ENCODE results near the gene ZNF474. TPM values are rescaled to one million over a fixed set of nuclear protein-coding genes. Genes with fewer than 3 reads are reported as not detected.
A peak's percentile ranks its signal among the peaks of the same experiment; 100 is the strongest.

Gene ZNF474
- polyA plus RNA-seq, 1 donor: 0.64 TPM

GRCh38 chr5:122180146-122180712, 50.9 kb downstream of the ZNF474 start:
- Histone ChIP-seq H3K27ac (ENCODE audit: low read length) (no peak overlapping the region), H3K36me3 (ENCODE audit: control insufficient read depth, insufficient read depth, low read length) (no peaks in the 10 kb centered on the region), H3K9me3 (ENCODE audit: control insufficient read depth, low read depth, low read length) (no peaks in the 10 kb centered on the region), H3K4me3 (ENCODE audit: low read length) (no peak overlapping the region), H3K4me1 (ENCODE audit: control insufficient read depth, insufficient read depth, low read length) (no peaks in the 10 kb centered on the region), H3K27me3 (ENCODE audit: control insufficient read depth, insufficient read depth, low read length) (no peaks in the 10 kb centered on the region)
- DNase-seq: no peak
- WGBS (ENCODE audit: insufficient coverage, low lambda C conversion rate): no CpG with 5 or more reads among the region's 6 CpGs

- Histone ChIP-seq H3K36me3 (ENCODE audit: control insufficient read depth, insufficient read depth, low read length) (no peaks in the 10 kb centered on the region), H3K27me3 (ENCODE audit: control insufficient read depth, insufficient read depth, low read length) (no peaks in the 10 kb centered on the region), H3K9me3 (ENCODE audit: control insufficient read depth, low read depth, low read length) (no peaks in the 10 kb centered on the region), H3K27ac (ENCODE audit: low read length) (no peak overlapping the region), H3K4me1 (ENCODE audit: control insufficient read depth, insufficient read depth, low read length) (no peaks in the 10 kb centered on the region), H3K4me3 (ENCODE audit: low read length) (no peak overlapping the region)
- no peak for DNase-seq
- WGBS (ENCODE audit: insufficient coverage, low lambda C conversion rate): 100% methylated on average over 1 of the region's 2 CpGs
These were observed 51.7 kb downstream of the ZNF474 start for GRCh38 chr5:122180863-122181548.

- no peak overlapping the region for H3K4me3 ChIP-seq (ENCODE audit: low read length)
- no peak overlapping the region for H3K27ac ChIP-seq (ENCODE audit: low read length)
- H3K4me1 ChIP-seq (ENCODE audit: control insufficient read depth, insufficient read depth, low read length): no peaks in the 10 kb centered on the region
- no peak for DNase-seq
- H3K36me3 ChIP-seq (ENCODE audit: control insufficient read depth, insufficient read depth, low read length): no peaks in the 10 kb centered on the region
- H3K9me3 ChIP-seq (ENCODE audit: control insufficient read depth, low read depth, low read length): no peaks in the 10 kb centered on the region
- no peaks in the 10 kb centered on the region for H3K27me3 ChIP-seq (ENCODE audit: control insufficient read depth, insufficient read depth, low read length)
- WGBS (ENCODE audit: insufficient coverage, low lambda C conversion rate): no CpG with 5 or more reads among the region's 2 CpGs
These were observed 52.5 kb downstream of the ZNF474 start for GRCh38 chr5:122181863-122182262.

- 85% methylated on average over 3 of the region's 7 CpGs for WGBS (ENCODE audit: insufficient coverage, low lambda C conversion rate)
- H3K4me1 ChIP-seq (ENCODE audit: control insufficient read depth, insufficient read depth, low read length): no peaks in the 10 kb centered on the region
- no peaks in the 10 kb centered on the region for H3K36me3 ChIP-seq (ENCODE audit: control insufficient read depth, insufficient read depth, low read length)
- no peaks in the 10 kb centered on the region for H3K27me3 ChIP-seq (ENCODE audit: control insufficient read depth, insufficient read depth, low read length)
- no peaks in the 10 kb centered on the region for H3K9me3 ChIP-seq (ENCODE audit: control insufficient read depth, low read depth, low read length)
- no peak overlapping the region for H3K4me3 ChIP-seq (ENCODE audit: low read length)
- no peak for DNase-seq
- H3K27ac ChIP-seq (ENCODE audit: low read length): no peak overlapping the region
These were observed 53.2 kb downstream of the ZNF474 start for GRCh38 chr5:122182491-122182921.

GRCh38 chr5:122183098-122183787, 53.9 kb downstream of the ZNF474 start:
- Histone ChIP-seq H3K9me3 (ENCODE audit: control insufficient read depth, low read depth, low read length) (no peaks in the 10 kb centered on the region), H3K36me3 (ENCODE audit: control insufficient read depth, insufficient read depth, low read length) (no peaks in the 10 kb centered on the region), H3K4me3 (ENCODE audit: low read length) (no peak overlapping the region), H3K27me3 (ENCODE audit: control insufficient read depth, insufficient read depth, low read length) (no peaks in the 10 kb centered on the region), H3K4me1 (ENCODE audit: control insufficient read depth, insufficient read depth, low read length) (no peaks in the 10 kb centered on the region), H3K27ac (ENCODE audit: low read length) (no peak overlapping the region)
- DNase-seq: peak in 1 of 2 donors; percentile 14
- WGBS (ENCODE audit: insufficient coverage, low lambda C conversion rate): no CpG with 5 or more reads among the region's 7 CpGs

- no peak for DNase-seq
- Histone ChIP-seq H3K4me3 (ENCODE audit: low read length) (no peak overlapping the region), H3K4me1 (ENCODE audit: control insufficient read depth, insufficient read depth, low read length) (no peaks in the 10 kb centered on the region), H3K27me3 (ENCODE audit: control insufficient read depth, insufficient read depth, low read length) (no peaks in the 10 kb centered on the region), H3K36me3 (ENCODE audit: control insufficient read depth, insufficient read depth, low read length) (no peaks in the 10 kb centered on the region), H3K9me3 (ENCODE audit: control insufficient read depth, low read depth, low read length) (no peaks in the 10 kb centered on the region), H3K27ac (ENCODE audit: low read length) (no peak overlapping the region)
These were observed 54.4 kb downstream of the ZNF474 start for GRCh38 chr5:122183788-122184170.

- Histone ChIP-seq H3K4me3 (ENCODE audit: low read length) (no peak overlapping the region), H3K27me3 (ENCODE audit: control insufficient read depth, insufficient read depth, low read length) (no peaks in the 10 kb centered on the region), H3K27ac (ENCODE audit: low read length) (no peak overlapping the region), H3K4me1 (ENCODE audit: control insufficient read depth, insufficient read depth, low read length) (no peaks in the 10 kb centered on the region), H3K36me3 (ENCODE audit: control insufficient read depth, insufficient read depth, low read length) (no peaks in the 10 kb centered on the region), H3K9me3 (ENCODE audit: control insufficient read depth, low read depth, low read length) (no peaks in the 10 kb centered on the region)
- no CpG with 5 or more reads among the region's 5 CpGs for WGBS (ENCODE audit: insufficient coverage, low lambda C conversion rate)
- DNase-seq: no peak
These were observed 55.4 kb downstream of the ZNF474 start for GRCh38 chr5:122184676-122185255.

- no peaks in the 10 kb centered on the region for H3K9me3 ChIP-seq (ENCODE audit: control insufficient read depth, low read depth, low read length)
- no peaks in the 10 kb centered on the region for H3K4me1 ChIP-seq (ENCODE audit: control insufficient read depth, insufficient read depth, low read length)
- no peaks in the 10 kb centered on the region for H3K36me3 ChIP-seq (ENCODE audit: control insufficient read depth, insufficient read depth, low read length)
- DNase-seq: peak in 1 of 2 donors; percentile 53
- no peaks in the 10 kb centered on the region for H3K27me3 ChIP-seq (ENCODE audit: control insufficient read depth, insufficient read depth, low read length)
- H3K27ac ChIP-seq (ENCODE audit: low read length): no peak overlapping the region
- 20% methylated on average over 1 of the region's 3 CpGs for WGBS (ENCODE audit: insufficient coverage, low lambda C conversion rate)
- H3K4me3 ChIP-seq (ENCODE audit: low read length): no peak overlapping the region
These were observed 58.1 kb downstream of the ZNF474 start for GRCh38 chr5:122187426-122187825.

GRCh38 chr5:122190156-122190555, 60.8 kb downstream of the ZNF474 start:
- Histone ChIP-seq H3K9me3 (ENCODE audit: control insufficient read depth, low read depth, low read length) (no peaks in the 10 kb centered on the region), H3K4me1 (ENCODE audit: control insufficient read depth, insufficient read depth, low read length) (no peaks in the 10 kb centered on the region), H3K36me3 (ENCODE audit: control insufficient read depth, insufficient read depth, low read length) (no peaks in the 10 kb centered on the region), H3K27me3 (ENCODE audit: control insufficient read depth, insufficient read depth, low read length) (no peaks in the 10 kb centered on the region), H3K4me3 (ENCODE audit: low read length) (no peak overlapping the region), H3K27ac (ENCODE audit: low read length) (no peak overlapping the region)
- 80% methylated on average over 2 of the region's 3 CpGs for WGBS (ENCODE audit: insufficient coverage, low lambda C conversion rate)
- DNase-seq: no peak

- Histone ChIP-seq H3K27me3 (ENCODE audit: control insufficient read depth, insufficient read depth, low read length) (peaks cover 1% of the 10 kb centered on the region), H3K9me3 (ENCODE audit: control insufficient read depth, low read depth, low read length) (no peaks in the 10 kb centered on the region), H3K36me3 (ENCODE audit: control insufficient read depth, insufficient read depth, low read length) (no peaks in the 10 kb centered on the region), H3K4me1 (ENCODE audit: control insufficient read depth, insufficient read depth, low read length) (no peaks in the 10 kb centered on the region), H3K27ac (ENCODE audit: low read length) (no peak overlapping the region), H3K4me3 (ENCODE audit: low read length) (no peak overlapping the region)
- 57% methylated on average over 3 of the region's 8 CpGs for WGBS (ENCODE audit: insufficient coverage, low lambda C conversion rate)
- DNase-seq: peak; percentile 55 to 60
These were observed 63.5 kb downstream of the ZNF474 start for GRCh38 chr5:122192497-122193496.
